Activated CD4-positive, alpha-beta memory T cell treated with anti-CD3 and anti-CD28 coated beads, Interleukin-2, amount 10 ng/mL, durations not matched to agents 7 days and 5 days (primary cell): ENCODE results near the gene RIC8B. TPM values are rescaled to one million over a fixed set of nuclear protein-coding genes. Genes with fewer than 3 reads are reported as not detected.

Experiments
- CTCF ChIA-PET: fragments of 350-600 bp; sonication (Branson Sonifier 250); formaldehyde crosslinking; loops from one replicate; lab custom pipeline; 2021; ENCODE audit warnings: antibody characterized with exemption, inconsistent platforms; lab: Charles Lee
- POLR2A ChIA-PET: fragments of 350-600 bp; sonication (Branson Sonifier 250); formaldehyde crosslinking; loops from one replicate; lab custom pipeline; 2021; ENCODE audit warnings: antibody characterized with exemption; lab: Charles Lee
- DNase-seq: peaks from one replicate; pipeline ENCODE4 v3.0.0-alpha.2; 2020
- H3K27ac Mint-ChIP-seq: one replicate; pipeline ENCODE4 v1.8.0; 2021; ENCODE audit warnings: mild to moderate bottlenecking, mixed read lengths
- H3K27me3 Mint-ChIP-seq: one replicate; pipeline ENCODE4 v1.8.0; 2021; ENCODE audit warnings: mixed read lengths
- H3K36me3 Mint-ChIP-seq: one replicate; pipeline ENCODE4 v1.8.0; 2021; ENCODE audit warnings: low read depth, mixed read lengths
- H3K4me1 Mint-ChIP-seq: one replicate; pipeline ENCODE4 v1.8.0; 2021; ENCODE audit warnings: mixed read lengths
- H3K4me3 Mint-ChIP-seq: one replicate; pipeline ENCODE4 v1.8.0; 2021; ENCODE audit warnings: mild to moderate bottlenecking, mixed read lengths
- H3K9me3 Mint-ChIP-seq: one replicate; pipeline ENCODE4 v1.8.0; 2021; ENCODE audit warnings: mixed read lengths
- total RNA-seq, 2 experiments: library from RNA; stranded (reverse); gene quantifications; one replicate each; pipeline ENCODE4 v1.2.3, GENCODE V29; 2021

Gene RIC8B
- total RNA-seq, 2 experiments from 2014 or later, result 9.1 to 11.6 TPM

DNA sequence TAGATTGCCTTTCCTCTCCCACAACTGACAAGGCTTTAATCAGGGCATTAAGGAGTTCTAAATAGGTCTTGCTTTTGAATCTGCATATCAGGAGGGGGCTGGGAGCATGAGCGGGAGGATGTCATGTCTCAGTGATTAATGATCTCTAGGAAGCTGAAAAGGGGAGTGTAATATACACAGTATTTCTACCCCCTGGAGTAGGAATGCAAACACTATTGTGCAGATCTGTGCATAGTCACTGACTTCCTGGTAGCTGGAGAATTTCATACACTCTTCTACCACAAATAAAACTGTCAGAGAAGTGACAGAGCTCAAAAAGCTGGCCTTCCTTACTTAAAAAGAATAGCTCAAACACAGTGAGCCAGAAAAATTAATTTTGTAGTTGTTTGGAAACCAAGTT is 65.8 kb downstream of the RIC8B start:
- peaks cover 10% of the 10 kb centered on the region for H3K4me1 Mint-ChIP-seq
- no peak for DNase-seq
- ChIA-PET CTCF (no interaction called here), POLR2A (no interaction called here)
- H3K27ac Mint-ChIP-seq, result no peak overlapping the region
- H3K9me3 Mint-ChIP-seq, result no peaks in the 10 kb centered on the region
- H3K4me3 Mint-ChIP-seq, result no peak overlapping the region
- H3K36me3 Mint-ChIP-seq, result peaks cover 11% of the 10 kb centered on the region
- H3K27me3 Mint-ChIP-seq, result no peaks in the 10 kb centered on the region

DNA sequence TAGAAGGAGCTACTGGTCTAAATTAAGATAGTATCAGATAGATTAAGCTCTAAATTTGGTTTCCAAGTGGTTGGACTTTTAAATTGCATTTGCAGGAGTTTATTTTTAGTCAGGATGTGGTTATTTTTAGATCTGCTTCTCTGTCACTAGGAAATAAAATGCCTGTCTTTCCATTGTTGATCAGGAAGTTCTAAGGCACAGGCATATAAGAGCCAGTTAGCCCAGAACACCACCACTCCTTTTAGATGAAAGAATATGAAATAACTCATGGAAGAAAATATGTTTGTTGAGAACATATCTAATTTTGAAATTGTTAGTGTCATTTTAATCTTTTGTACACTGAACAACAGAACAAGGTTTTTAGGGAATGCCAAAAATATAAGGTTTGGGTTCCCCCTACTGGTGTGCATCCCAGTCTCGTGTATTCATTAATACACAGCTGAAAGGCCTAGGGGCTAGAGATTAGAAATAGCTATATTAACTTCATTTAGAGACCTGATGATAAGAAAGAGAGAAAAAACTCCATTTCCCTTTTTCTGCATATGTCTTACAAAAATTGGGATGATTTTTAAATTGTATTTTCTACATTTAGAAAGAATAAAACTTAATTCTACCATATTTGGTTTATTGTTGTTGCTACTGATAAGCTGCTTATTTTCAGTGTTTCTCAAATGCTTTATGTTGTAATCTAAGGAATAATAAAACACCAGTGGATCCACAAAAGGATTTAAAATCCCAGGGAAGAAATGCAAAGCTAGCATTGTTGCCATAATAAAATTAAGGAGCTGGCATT is 67.2 kb downstream of the RIC8B start:
- Mint-ChIP-seq H3K9me3 (no peaks in the 10 kb centered on the region), H3K27ac (no peak overlapping the region), H3K36me3 (peaks cover 5% of the 10 kb centered on the region), H3K4me3 (no peak overlapping the region), H3K27me3 (no peaks in the 10 kb centered on the region), H3K4me1 (peaks cover 10% of the 10 kb centered on the region)
- CTCF ChIA-PET, result interaction anchor here (0.6 to 1.5 kb wide), 13 partner anchors 8 to 526 kb away, joined by 3 to 7 read pairs (median 4); no protein-coding TSS in a partner anchor
- POLR2A ChIA-PET, result no interaction called here
- DNase-seq, result peak; percentile 18

DNA sequence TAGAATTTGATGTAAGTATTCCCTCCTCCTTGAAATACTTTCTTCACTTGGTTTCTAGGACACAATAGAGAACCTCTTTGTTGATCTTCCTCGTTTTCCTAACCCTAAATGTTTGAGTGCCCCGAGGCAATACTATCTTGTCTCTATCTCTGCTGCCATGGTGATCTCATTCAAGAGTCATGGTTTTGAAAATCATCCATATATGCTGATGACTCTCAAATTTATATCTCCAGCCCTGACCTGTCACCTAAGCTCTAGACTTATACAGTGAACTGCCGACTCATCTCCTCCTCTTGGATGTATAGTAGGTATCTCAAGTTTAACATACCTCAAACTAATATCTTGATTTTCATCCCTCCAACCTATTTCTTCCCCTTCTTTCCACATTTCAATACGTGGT is 71.4 kb downstream of the RIC8B start:
- Mint-ChIP-seq H3K27ac (no peak overlapping the region), H3K27me3 (no peaks in the 10 kb centered on the region), H3K36me3 (peaks cover 7% of the 10 kb centered on the region), H3K9me3 (no peaks in the 10 kb centered on the region), H3K4me1 (peaks cover 6% of the 10 kb centered on the region), H3K4me3 (no peak overlapping the region)
- POLR2A ChIA-PET, result no interaction called here
- CTCF ChIA-PET, result no interaction called here
- no peak for DNase-seq

DNA sequence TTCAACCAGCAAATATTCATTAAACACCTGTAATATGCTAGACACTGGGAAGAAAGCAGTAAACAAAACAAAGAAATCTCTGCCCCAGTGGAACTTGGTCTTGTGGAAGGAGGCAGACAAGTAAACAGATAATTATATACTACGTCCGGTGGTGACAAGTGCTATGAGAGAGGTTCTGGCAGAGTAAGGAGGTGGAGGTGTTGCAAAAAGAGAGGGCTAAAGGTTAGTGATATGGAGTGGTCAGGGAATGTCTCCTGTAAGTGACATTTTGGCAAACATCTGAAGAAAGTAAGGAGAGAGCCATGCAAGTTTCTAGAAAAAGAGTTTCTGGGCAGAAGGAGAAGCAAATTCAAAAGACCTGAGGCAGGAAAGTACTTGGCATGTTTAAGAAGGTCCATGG is 73.4 kb downstream of the RIC8B start:
- CTCF ChIA-PET, result no interaction called here
- H3K27me3 Mint-ChIP-seq, result no peaks in the 10 kb centered on the region
- POLR2A ChIA-PET, result no interaction called here

DNA sequence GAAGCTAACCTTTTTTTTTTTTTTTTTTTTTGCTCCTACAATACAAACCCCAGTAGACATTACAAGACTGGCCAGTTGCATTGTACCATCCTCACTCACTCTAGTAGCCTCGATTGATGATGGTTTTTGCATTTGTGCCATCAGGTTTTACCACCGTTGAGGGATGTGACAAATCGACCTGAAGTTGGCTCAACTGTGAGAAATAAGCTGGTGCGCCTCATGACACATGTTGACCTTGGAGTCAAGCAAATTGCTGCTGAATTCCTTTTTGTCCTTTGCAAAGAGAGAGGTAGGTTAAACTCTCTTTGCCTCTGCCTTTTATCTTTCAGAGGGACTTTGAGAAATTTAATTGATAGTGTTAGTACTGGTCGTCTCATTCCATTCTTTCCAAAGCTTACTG is 76.8 kb downstream of the RIC8B start:
- H3K4me1 Mint-ChIP-seq, result peaks cover 5% of the 10 kb centered on the region
- no peak overlapping the region for H3K27ac Mint-ChIP-seq
- ChIA-PET POLR2A (no interaction called here), CTCF (no interaction called here)
- no peak for DNase-seq
- peaks cover 4% of the 10 kb centered on the region for H3K36me3 Mint-ChIP-seq
- no peak overlapping the region for H3K4me3 Mint-ChIP-seq
- H3K27me3 Mint-ChIP-seq, result no peaks in the 10 kb centered on the region
- H3K9me3 Mint-ChIP-seq, result no peaks in the 10 kb centered on the region

More for the DNA sequence above, 73.4 kb downstream of the RIC8B start:
- Mint-ChIP-seq H3K27ac (no peak overlapping the region), H3K4me1 (no peaks in the 10 kb centered on the region), H3K9me3 (no peaks in the 10 kb centered on the region), H3K4me3 (no peak overlapping the region), H3K36me3 (peaks cover 7% of the 10 kb centered on the region)
- DNase-seq, result no peak

DNA sequence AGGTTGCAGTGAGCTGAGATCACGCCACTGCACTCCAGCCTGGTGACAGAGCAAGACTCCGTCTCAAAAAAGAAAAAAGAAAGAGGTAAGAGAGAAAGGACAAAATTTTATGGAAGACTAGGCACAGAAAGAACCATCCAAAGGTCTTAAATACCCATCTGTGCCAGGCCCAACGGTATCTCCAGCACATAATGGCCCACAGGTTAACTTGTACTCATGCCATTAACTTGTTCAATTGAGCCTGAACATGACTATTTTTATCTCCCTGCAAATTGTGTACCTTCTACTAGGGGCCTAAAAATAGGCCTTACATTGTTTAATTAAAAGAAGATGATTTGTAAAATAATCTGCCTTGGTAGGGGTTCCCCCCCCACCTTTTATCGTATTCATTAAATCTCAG is 80.2 kb downstream of the RIC8B start:
- no peak overlapping the region for H3K4me3 Mint-ChIP-seq
- peaks cover 4% of the 10 kb centered on the region for H3K36me3 Mint-ChIP-seq
- CTCF ChIA-PET, result no interaction called here
- H3K4me1 Mint-ChIP-seq, result peaks cover 5% of the 10 kb centered on the region
- DNase-seq, result no peak
- no peaks in the 10 kb centered on the region for H3K9me3 Mint-ChIP-seq
- no peaks in the 10 kb centered on the region for H3K27me3 Mint-ChIP-seq
- no peak overlapping the region for H3K27ac Mint-ChIP-seq
- POLR2A ChIA-PET, result no interaction called here

DNA sequence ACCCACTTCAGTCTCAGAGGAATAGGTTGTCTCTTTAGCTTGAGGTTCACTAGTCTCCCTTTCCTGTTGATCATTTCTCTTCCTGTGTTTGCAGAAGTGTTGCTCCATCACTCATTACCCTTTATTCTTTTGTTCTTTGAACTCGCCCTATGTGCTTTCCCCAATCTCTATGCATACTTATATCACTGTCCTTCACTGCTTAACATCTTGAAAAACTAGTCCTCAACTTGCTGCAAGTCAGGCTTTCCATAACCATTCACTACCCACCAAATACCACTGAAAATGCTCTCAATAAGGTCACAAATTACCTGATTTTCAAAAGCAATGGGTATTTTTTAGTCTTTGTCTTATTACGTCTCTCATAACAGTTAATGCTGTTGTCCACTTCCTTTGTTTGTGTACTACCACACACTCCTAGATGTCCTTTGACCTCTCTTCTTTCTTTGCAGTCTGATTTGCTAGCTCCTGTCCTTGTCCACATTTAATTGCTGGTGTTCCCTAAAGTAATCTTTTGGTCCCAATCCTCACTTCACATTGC is 80.8 kb downstream of the RIC8B start:
- Mint-ChIP-seq H3K27me3 (no peaks in the 10 kb centered on the region), H3K4me1 (peaks cover 5% of the 10 kb centered on the region), H3K36me3 (peaks cover 4% of the 10 kb centered on the region), H3K9me3 (no peaks in the 10 kb centered on the region), H3K27ac (no peak overlapping the region), H3K4me3 (no peak overlapping the region)
- no peak for DNase-seq
- POLR2A ChIA-PET, result no interaction called here
- CTCF ChIA-PET, result no interaction called here

DNA sequence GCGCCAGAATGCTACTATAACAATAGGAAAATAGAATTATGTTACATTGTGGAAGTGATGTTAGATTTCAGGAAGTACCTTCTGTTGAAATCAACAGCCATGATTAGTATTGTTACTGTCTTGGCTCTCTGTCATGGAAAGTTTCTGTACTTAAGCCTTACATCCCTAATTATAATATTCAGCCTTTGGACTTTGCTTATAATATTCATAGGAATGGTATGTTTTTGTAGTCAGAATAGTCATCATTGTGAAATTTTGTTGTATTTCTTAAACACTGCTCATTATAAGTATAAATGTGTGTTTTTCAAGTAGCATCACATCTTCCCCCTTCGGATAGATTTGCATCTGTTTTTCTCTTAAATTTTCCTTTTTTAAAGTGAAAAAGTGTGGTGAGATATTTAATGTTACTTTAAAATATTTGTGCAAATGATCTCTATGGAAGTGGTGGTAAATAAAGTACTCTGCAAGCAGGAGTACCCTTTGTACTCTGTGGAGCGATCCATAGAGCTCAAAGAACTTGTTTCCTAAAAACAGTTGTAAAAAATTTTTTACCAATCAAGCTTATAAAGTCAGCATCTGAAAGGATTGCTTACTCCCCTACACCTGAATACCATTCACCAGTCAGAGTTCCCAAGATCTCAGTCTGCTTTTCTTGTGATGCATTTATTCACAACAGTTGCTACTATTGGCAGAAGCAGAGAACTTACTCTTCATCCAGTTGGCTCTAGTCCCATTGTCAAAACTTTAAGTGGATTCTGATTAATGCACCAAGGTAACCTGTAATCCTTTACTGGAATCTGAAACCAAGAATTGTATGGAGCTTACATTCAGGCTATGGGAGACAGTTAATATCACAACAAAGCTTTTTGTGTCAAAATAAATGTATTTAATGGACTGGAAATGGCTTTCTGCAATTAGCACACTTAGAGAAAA is 87.8 kb downstream of the RIC8B start:
- POLR2A ChIA-PET, result no interaction called here
- Mint-ChIP-seq H3K27ac (no peak overlapping the region), H3K4me3 (no peak overlapping the region), H3K4me1 (no peaks in the 10 kb centered on the region), H3K27me3 (no peaks in the 10 kb centered on the region), H3K9me3 (no peaks in the 10 kb centered on the region), H3K36me3 (peaks cover 16% of the 10 kb centered on the region)
- CTCF ChIA-PET, result no interaction called here
- DNase-seq, result no peak

DNA sequence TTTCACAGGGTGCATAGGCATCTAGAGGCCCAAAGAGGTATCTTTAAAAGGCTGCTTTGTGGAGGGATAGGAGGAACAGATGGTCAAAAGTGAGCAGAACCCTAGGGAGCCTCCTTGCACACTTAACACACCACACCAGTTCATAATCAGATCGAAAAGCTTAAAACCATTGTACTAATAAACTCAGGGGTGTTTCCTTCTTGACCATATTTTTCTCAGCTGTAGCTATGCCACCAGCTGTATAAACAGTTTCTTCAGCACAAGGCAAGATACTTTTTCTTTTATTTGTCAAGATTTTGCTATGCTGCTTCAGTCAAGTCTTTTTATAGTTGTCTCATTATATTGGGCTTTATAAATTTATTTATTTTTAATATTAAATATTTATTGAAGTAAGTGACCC is 88.7 kb downstream of the RIC8B start:
- Mint-ChIP-seq H3K9me3 (no peaks in the 10 kb centered on the region), H3K4me3 (no peak overlapping the region), H3K27me3 (no peaks in the 10 kb centered on the region), H3K36me3 (peaks cover 16% of the 10 kb centered on the region), H3K27ac (no peak overlapping the region), H3K4me1 (no peaks in the 10 kb centered on the region)
- DNase-seq, result no peak
- ChIA-PET POLR2A (no interaction called here), CTCF (no interaction called here)

DNA sequence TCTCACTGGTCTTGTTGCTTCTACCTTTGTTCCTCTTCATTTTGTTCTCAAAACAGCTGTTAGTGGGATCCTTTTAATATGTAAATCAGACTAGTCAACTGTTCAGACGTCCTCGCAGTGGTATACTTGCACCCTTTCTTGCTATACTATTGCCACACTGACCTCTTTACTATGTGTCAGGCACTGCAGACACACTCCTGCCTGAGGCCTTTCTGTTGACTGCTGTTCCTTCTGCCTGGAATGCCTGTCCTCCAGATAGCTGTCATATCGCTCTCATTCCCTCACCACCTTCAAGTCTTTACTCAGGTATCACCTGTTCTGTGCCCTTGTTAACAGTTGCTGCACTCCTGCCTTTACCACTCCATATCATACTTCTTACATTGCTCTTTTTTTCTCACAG is 91.2 kb downstream of the RIC8B start:
- Mint-ChIP-seq H3K27ac (no peak overlapping the region), H3K36me3 (peaks cover 17% of the 10 kb centered on the region), H3K4me1 (no peaks in the 10 kb centered on the region), H3K9me3 (no peaks in the 10 kb centered on the region), H3K4me3 (no peak overlapping the region), H3K27me3 (no peaks in the 10 kb centered on the region)
- DNase-seq, result no peak
- ChIA-PET CTCF (interaction anchor here (0.9 kb wide), 1 partner anchor 24 kb away, joined by 3 read pairs; no protein-coding TSS in a partner anchor), POLR2A (no interaction called here)

DNA sequence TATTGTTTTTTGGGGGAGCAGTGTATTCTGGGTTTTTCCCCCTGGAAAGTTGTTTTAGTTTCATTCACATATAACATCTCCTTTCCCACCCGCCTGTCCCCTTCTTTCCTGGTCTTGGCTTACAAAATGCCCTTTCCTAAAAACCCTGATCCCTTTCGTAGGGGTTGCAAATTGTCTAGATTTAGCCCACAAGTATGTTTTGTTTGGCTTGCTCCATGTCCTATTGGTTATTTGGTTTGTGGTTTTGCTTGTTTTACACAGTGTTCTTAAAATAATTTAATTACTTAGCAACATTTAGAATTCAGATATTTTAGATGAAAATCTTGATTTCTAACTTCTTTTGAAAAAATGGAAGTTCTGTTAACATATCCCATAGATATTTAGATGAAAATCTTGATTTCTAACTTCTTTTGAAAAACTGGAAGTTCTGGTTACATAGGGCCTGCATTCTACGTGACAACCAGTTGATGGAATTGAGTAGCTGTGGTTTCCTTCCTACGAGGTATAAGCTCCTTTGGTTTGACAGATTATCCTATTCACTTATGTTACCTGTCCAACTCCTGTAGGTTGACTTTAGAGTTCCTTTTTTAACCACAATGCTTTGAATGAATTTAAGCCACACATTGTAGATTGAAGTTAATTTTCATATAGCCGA is 92.1 kb downstream of the RIC8B start:
- no peaks in the 10 kb centered on the region for H3K4me1 Mint-ChIP-seq
- H3K36me3 Mint-ChIP-seq, result peaks cover 20% of the 10 kb centered on the region
- no peak for DNase-seq
- no peak overlapping the region for H3K27ac Mint-ChIP-seq
- CTCF ChIA-PET, result no interaction called here
- no peaks in the 10 kb centered on the region for H3K9me3 Mint-ChIP-seq
- H3K4me3 Mint-ChIP-seq, result no peak overlapping the region
- POLR2A ChIA-PET, result no interaction called here
- no peaks in the 10 kb centered on the region for H3K27me3 Mint-ChIP-seq

DNA sequence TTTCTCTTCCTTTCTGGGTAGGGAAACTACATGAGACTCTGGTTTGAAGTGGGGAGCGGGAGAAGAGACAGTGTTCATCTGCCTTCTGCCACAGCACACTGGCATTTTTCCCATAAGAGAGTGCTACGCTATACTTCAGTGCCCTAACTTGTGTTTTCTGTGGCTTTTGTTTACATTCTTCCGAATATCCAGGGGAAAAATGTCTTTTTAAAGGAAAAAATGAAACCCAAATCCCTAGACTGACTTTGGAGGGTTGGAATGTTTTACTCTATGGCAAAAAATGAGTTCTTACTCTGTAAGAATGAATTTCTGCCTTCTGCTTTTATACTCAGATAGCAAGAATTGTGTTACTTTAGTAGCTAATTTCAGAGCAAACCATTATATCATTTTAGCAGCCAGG is 93.2 kb downstream of the RIC8B start:
- no peaks in the 10 kb centered on the region for H3K4me1 Mint-ChIP-seq
- no peak overlapping the region for H3K4me3 Mint-ChIP-seq
- H3K36me3 Mint-ChIP-seq, result peaks cover 26% of the 10 kb centered on the region
- ChIA-PET CTCF (no interaction called here), POLR2A (no interaction called here)
- H3K27ac Mint-ChIP-seq, result no peak overlapping the region
- no peaks in the 10 kb centered on the region for H3K27me3 Mint-ChIP-seq
- no peak for DNase-seq
- H3K9me3 Mint-ChIP-seq, result no peaks in the 10 kb centered on the region
